A673 (cell line): ENCODE results near the gene B3GAT3.
"Not testable (repeated sequence)": the region's sequence is repeated elsewhere in the genome, so short reads cannot be mapped to it uniquely, and the experiment has no call there.

ENCODE experiments used
- EZH2 ChIP-seq: fragments of 200-600 bp; sonication (generic); IDR thresholded peaks from 2 replicates; pipeline ENCODE4 v1.6.1; 2017; ENCODE audit warnings: borderline replicate concordance, low read depth, mild to moderate bottlenecking, mixed read lengths, antibody characterized with exemption, low read length; ENCODE audit not compliant: poor library complexity, severe bottlenecking
- TF ChIP-seq, protein P1 (sequence below): fragments of 300-800, 200-600 bp; sonication (generic); conservative IDR thresholded peaks from 2 replicates; pipeline ENCODE4 v1.5.1; 2017; ENCODE audit warnings: low read depth, mild to moderate bottlenecking, antibody characterized with exemption, low read length, moderate library complexity, mixed read lengths

GRCh38 chr11:62585356-62585755 lies 36.4 kb downstream of the B3GAT3 start:
- TF ChIP-seq EZH2 = not testable (repeated sequence)
- TF ChIP-seq, protein P1, sequence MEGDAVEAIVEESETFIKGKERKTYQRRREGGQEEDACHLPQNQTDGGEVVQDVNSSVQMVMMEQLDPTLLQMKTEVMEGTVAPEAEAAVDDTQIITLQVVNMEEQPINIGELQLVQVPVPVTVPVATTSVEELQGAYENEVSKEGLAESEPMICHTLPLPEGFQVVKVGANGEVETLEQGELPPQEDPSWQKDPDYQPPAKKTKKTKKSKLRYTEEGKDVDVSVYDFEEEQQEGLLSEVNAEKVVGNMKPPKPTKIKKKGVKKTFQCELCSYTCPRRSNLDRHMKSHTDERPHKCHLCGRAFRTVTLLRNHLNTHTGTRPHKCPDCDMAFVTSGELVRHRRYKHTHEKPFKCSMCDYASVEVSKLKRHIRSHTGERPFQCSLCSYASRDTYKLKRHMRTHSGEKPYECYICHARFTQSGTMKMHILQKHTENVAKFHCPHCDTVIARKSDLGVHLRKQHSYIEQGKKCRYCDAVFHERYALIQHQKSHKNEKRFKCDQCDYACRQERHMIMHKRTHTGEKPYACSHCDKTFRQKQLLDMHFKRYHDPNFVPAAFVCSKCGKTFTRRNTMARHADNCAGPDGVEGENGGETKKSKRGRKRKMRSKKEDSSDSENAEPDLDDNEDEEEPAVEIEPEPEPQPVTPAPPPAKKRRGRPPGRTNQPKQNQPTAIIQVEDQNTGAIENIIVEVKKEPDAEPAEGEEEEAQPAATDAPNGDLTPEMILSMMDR = not testable (repeated sequence)
